OCI-LY7 (cell line): ENCODE measurements around the gene FLRT2. TPM values are rescaled to one million over a fixed set of nuclear protein-coding genes. Genes with fewer than 3 reads are reported as not detected.

ENCODE experiments used
- BruUV-seq: library from RNA; stranded (reverse); fragments of 400-500 nt; replicated peaks from 2 replicates; lab custom pipeline; 2021; lab: Mats Ljungman, UMichigan
- CTCF ChIA-PET: fragments of 300-600 bp; sonication (Branson Sonifier 250); formaldehyde crosslinking; loops from one replicate; lab custom pipeline; 2022; ENCODE audit warnings: antibody characterized with exemption; ENCODE audit not compliant: unreplicated experiment; lab: Charles Lee
- POLR2A ChIA-PET: fragments of 300-600 bp; sonication (Branson Sonifier 250); formaldehyde crosslinking; loops from one replicate; lab custom pipeline; 2022; ENCODE audit warnings: antibody characterized with exemption; lab: Charles Lee
- DNase-seq: peaks from one replicate; pipeline ENCODE4 v3.0.0-alpha.2; 2015; ENCODE audit warnings: low spot score
- H2AFZ ChIP-seq: fragments of 200-600 bp; sonication (generic), shearing (Covaris generic); 2 replicates; pipeline ENCODE4 v1.6.1; 2014; ENCODE audit warnings: mild to moderate bottlenecking, antibody characterized with exemption, low read length, moderate library complexity
- H3K27ac ChIP-seq: fragments of 200-600 bp; sonication (generic); 2 replicates; pipeline ENCODE4 v1.5.1; 2014; ENCODE audit warnings: mixed run types, low read depth, mild to moderate bottlenecking, moderate library complexity, low read length, inconsistent platforms; ENCODE audit not compliant: poor library complexity, severe bottlenecking
- H3K36me3 ChIP-seq: fragments of 200-600 bp; sonication (generic); 2 replicates; pipeline ENCODE4 v1.6.1; 2014; ENCODE audit warnings: mild to moderate bottlenecking, antibody characterized with exemption, low read length, moderate library complexity, mixed read lengths; ENCODE audit not compliant: insufficient read depth
- H3K4me1 ChIP-seq: fragments of 200-600 bp; sonication (generic); 2 replicates; pipeline ENCODE4 v1.5.1; 2014; ENCODE audit warnings: mild to moderate bottlenecking, low read length; ENCODE audit not compliant: insufficient read depth, poor library complexity, severe bottlenecking
- H3K4me2 ChIP-seq: fragments of 200-600 bp; sonication (generic); 2 replicates; pipeline ENCODE4 v1.6.1; 2014; ENCODE audit warnings: mild to moderate bottlenecking, low read length
- H3K4me3 ChIP-seq: fragments of 200-600 bp; sonication (generic); 2 replicates; pipeline ENCODE4 v1.5.1; 2014; ENCODE audit warnings: mild to moderate bottlenecking, low read depth, low read length; ENCODE audit not compliant: poor library complexity, severe bottlenecking
- H3K79me2 ChIP-seq: fragments of 200-600 bp; sonication (generic); 2 replicates; pipeline ENCODE4 v1.6.1; 2016; ENCODE audit warnings: low read depth, mild to moderate bottlenecking, low read length, moderate library complexity, mixed read lengths; ENCODE audit not compliant: insufficient read depth
- H3K9me2 ChIP-seq: fragments of 200-600 bp; sonication (generic); 2 replicates; pipeline ENCODE4 v1.6.1; 2016; ENCODE audit warnings: mild to moderate bottlenecking, low read length, mixed read lengths; ENCODE audit not compliant: insufficient read depth
- H3K9me3 ChIP-seq: fragments of 200-600 bp; sonication (generic); 2 replicates; pipeline ENCODE4 v1.6.1; 2014; ENCODE audit warnings: mild to moderate bottlenecking, mixed run types, low read length, mixed read lengths
- H4K20me1 ChIP-seq: fragments of 200-600 bp; sonication (generic); 2 replicates; pipeline ENCODE4 v1.6.1; 2014; ENCODE audit warnings: mild to moderate bottlenecking, antibody characterized with exemption, low read length, moderate library complexity, mixed read lengths; ENCODE audit not compliant: insufficient read depth
- EZH2phosphoT487 ChIP-seq: fragments of 200-600 bp; sonication (generic); IDR thresholded peaks from 2 replicates; pipeline ENCODE4 v1.6.1; 2018; ENCODE audit warnings: low read depth, borderline replicate concordance, mild to moderate bottlenecking, mixed run types, antibody characterized with exemption, low read length, moderate library complexity, mixed read lengths
- intact Hi-C: fragments of 100-400 bp; cut with micrococcal nuclease; formaldehyde crosslinking; loops from one replicate; pipeline ENCODE4 v1.10.0; 2022; ENCODE audit not compliant: unreplicated experiment
- total RNA-seq, 2 experiments: library from RNA; depleted of rRNA in 1 of 2; stranded (reverse); fragments of >200 nt in 1 of 2; shearing (Covaris generic) in 1 of 2; gene quantifications; 2 replicates each; pipeline ENCODE4 v1.2.3, GENCODE V29; 2014 to 2022
- TF ChIP-seq, protein P1 (sequence below): fragments of 200-600 bp; sonication (generic); conservative IDR thresholded peaks from 2 replicates; pipeline ENCODE4 v1.5.1; 2014; ENCODE audit warnings: mild to moderate bottlenecking, antibody characterized with exemption, low read length, moderate library complexity, mixed read lengths

The FLRT2 gene
- total RNA-seq, 2 experiments from 2014 or later = not detected

GRCh38 chr14:85545738-85546137, 15.8 kb downstream of the FLRT2 start:
- no peaks in the 10 kb centered on the region for H4K20me1 ChIP-seq
- POLR2A ChIA-PET = no interaction called here
- H3K4me2 ChIP-seq = no peak overlapping the region
- no TSS peak for BruUV-seq
- CTCF ChIA-PET = no interaction called here
- no peaks in the 10 kb centered on the region for H3K9me2 ChIP-seq
- intact Hi-C loops = no loop called here
- H3K4me1 ChIP-seq = no peaks in the 10 kb centered on the region
- H3K9me3 ChIP-seq = no peaks in the 10 kb centered on the region
- DNase-seq = no peak
- no peaks in the 10 kb centered on the region for H3K79me2 ChIP-seq
- H3K36me3 ChIP-seq = no peaks in the 10 kb centered on the region
- H3K4me3 ChIP-seq = no peak overlapping the region
- TF ChIP-seq, protein P1, sequence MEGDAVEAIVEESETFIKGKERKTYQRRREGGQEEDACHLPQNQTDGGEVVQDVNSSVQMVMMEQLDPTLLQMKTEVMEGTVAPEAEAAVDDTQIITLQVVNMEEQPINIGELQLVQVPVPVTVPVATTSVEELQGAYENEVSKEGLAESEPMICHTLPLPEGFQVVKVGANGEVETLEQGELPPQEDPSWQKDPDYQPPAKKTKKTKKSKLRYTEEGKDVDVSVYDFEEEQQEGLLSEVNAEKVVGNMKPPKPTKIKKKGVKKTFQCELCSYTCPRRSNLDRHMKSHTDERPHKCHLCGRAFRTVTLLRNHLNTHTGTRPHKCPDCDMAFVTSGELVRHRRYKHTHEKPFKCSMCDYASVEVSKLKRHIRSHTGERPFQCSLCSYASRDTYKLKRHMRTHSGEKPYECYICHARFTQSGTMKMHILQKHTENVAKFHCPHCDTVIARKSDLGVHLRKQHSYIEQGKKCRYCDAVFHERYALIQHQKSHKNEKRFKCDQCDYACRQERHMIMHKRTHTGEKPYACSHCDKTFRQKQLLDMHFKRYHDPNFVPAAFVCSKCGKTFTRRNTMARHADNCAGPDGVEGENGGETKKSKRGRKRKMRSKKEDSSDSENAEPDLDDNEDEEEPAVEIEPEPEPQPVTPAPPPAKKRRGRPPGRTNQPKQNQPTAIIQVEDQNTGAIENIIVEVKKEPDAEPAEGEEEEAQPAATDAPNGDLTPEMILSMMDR = no peak
- TF ChIP-seq EZH2phosphoT487 = no peak
- H2AFZ ChIP-seq = no peak overlapping the region
- no peak overlapping the region for H3K27ac ChIP-seq

GRCh38 chr14:85546390-85546789, 16.4 kb downstream of the FLRT2 start:
- Histone ChIP-seq H3K27ac (no peak overlapping the region), H3K9me3 (no peaks in the 10 kb centered on the region), H3K36me3 (no peaks in the 10 kb centered on the region), H4K20me1 (no peaks in the 10 kb centered on the region), H3K4me1 (no peaks in the 10 kb centered on the region), H3K4me2 (no peak overlapping the region), H2AFZ (no peak overlapping the region), H3K9me2 (no peaks in the 10 kb centered on the region), H3K4me3 (no peak overlapping the region), H3K79me2 (no peaks in the 10 kb centered on the region)
- intact Hi-C loops = no loop called here
- no peak for DNase-seq
- TF ChIP-seq, protein P1 = no peak
- no peak for TF ChIP-seq EZH2phosphoT487
- CTCF ChIA-PET = no interaction called here
- POLR2A ChIA-PET = no interaction called here
- no TSS peak for BruUV-seq

DNA sequence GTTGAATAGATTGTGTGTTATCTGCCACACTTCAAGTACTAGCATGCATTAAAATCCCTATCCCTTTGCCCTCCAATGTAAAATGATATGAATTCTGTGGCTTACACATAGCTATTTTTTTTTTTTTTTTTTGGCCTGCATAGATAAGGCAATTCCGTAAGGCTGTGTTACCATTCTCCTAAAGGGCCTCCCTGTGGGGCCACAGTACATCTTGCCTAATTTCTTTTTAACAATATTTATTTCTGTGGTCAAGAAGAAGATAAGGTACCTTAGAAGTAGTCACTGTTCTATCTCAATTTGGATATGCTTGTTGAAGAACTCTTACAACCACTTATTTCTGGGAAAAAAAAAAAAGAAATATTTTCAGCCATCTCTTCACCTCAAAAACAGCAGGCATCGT, 19.8 kb downstream of the FLRT2 start:
- ChIA-PET CTCF (interaction anchor here (0.6 kb wide), 1 partner anchor 161 kb away, joined by 3 read pairs; no protein-coding TSS in a partner anchor), POLR2A (interaction anchor here (0.9 kb wide), 1 partner anchor 8 kb away, joined by 3 read pairs; no protein-coding TSS in a partner anchor)
- Histone ChIP-seq H4K20me1 (no peaks in the 10 kb centered on the region), H3K4me2 (no peak overlapping the region), H3K9me3 (no peaks in the 10 kb centered on the region), H3K27ac (no peak overlapping the region), H3K36me3 (no peaks in the 10 kb centered on the region), H3K79me2 (no peaks in the 10 kb centered on the region), H2AFZ (no peak overlapping the region), H3K4me1 (no peaks in the 10 kb centered on the region), H3K4me3 (no peak overlapping the region), H3K9me2 (no peaks in the 10 kb centered on the region)
- TF ChIP-seq, protein P1 = no peak
- no peak for TF ChIP-seq EZH2phosphoT487
- DNase-seq = no peak
- intact Hi-C loops = no loop called here
- no TSS peak for BruUV-seq
